SK-N-MC (cell line): ENCODE data around the gene JPH3.

Experiments used
- EZH2 ChIP-seq: fragments of 200-600 bp; sonication (generic); IDR thresholded peaks from one replicate; pipeline ENCODE4 v1.6.1; 2017; ENCODE audit warnings: antibody characterized with exemption
- POLR2AphosphoS5 ChIP-seq: IDR thresholded peaks from 2 replicates; pipeline ENCODE4 v1.6.1; 2012; ENCODE audit warnings: mild to moderate bottlenecking, low read depth, low read length, borderline replicate concordance

- TF ChIP-seq POLR2AphosphoS5 (no peak), EZH2 (no peak)
Observed at GRCh38 chr16:87707714-87708580, 105.6 kb downstream of the JPH3 start.
